GM18526 (cell line): ENCODE measurements around the gene IPO13.

Experiments used
- POLR2A ChIP-seq: IDR thresholded peaks from 3 replicates; pipeline ENCODE4 v1.6.1; 2011; ENCODE audit not compliant: insufficient read length; ENCODE audit errors: extremely low read depth

IPO13 gene

GRCh38 chr1:43984855-43985254 lies 38.1 kb downstream of the IPO13 start:
- no peak for TF ChIP-seq POLR2A

- TF ChIP-seq POLR2A = no peak
Observed at GRCh38 chr1:43985984-43986595, 39.3 kb downstream of the IPO13 start.

- no peak for TF ChIP-seq POLR2A
Observed at GRCh38 chr1:43986712-43987111, 40.0 kb downstream of the IPO13 start.

- TF ChIP-seq POLR2A = no peak
Observed at GRCh38 chr1:43987159-43987902, 40.6 kb downstream of the IPO13 start.

- TF ChIP-seq POLR2A = no peak
Observed at GRCh38 chr1:43990271-43991199, 43.8 kb downstream of the IPO13 start.

GRCh38 chr1:43991200-43991475 lies 44.4 kb downstream of the IPO13 start:
- TF ChIP-seq POLR2A = no peak

- TF ChIP-seq POLR2A = peak; percentile 13
Observed at GRCh38 chr1:43991476-43992231, 44.9 kb downstream of the IPO13 start, which contains the start of gene CCDC24. TSS of gene CCDC24 (plus strand) at chr1:43991599. CDS start at chr1:43991879, 280 bp downstream.

- TF ChIP-seq POLR2A = no peak
Observed at GRCh38 chr1:43992232-43992995, 45.7 kb downstream of the IPO13 start.

- TF ChIP-seq POLR2A = no peak
Observed at GRCh38 chr1:43993206-43993914, 46.6 kb downstream of the IPO13 start.

- TF ChIP-seq POLR2A = no peak
Observed at GRCh38 chr1:43994071-43994470, 47.3 kb downstream of the IPO13 start.

GRCh38 chr1:43994794-43995790 lies 48.3 kb downstream of the IPO13 start:
- TF ChIP-seq POLR2A = no peak

- TF ChIP-seq POLR2A = no peak
Observed at GRCh38 chr1:43995984-43996732, 49.4 kb downstream of the IPO13 start.
